Kidney tubule cell (primary cell): Measurements from ENCODE around the gene DENND1A.
"Not testable (repeated sequence)": the region's sequence is repeated elsewhere in the genome, so short reads cannot be mapped to it uniquely, and the experiment has no call there.

Source experiments
- DNase-seq: peaks from one replicate; pipeline ENCODE4 v3.0.0-alpha.2; 2018; ENCODE audit warnings: low spot score

Gene DENND1A

DNA sequence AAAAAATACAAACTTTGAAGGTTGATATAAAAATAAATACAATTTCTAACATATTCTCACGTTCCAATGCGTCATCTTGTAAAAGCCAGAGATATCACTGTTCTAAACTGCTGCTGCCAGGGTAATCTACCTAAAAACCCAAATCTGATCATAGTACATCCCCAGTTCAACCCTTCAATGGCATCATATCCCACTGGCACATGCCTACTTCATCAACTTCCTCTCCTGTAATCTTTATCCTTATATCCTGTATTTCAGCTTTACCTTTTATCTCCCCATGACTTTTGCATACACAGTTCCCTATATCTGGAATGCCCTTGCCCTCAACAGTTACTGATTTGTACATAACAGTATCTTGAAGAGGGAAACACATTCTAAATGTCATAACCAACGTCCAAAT is 7.5 kb downstream of the DENND1A start:
- no peak for DNase-seq

DNA sequence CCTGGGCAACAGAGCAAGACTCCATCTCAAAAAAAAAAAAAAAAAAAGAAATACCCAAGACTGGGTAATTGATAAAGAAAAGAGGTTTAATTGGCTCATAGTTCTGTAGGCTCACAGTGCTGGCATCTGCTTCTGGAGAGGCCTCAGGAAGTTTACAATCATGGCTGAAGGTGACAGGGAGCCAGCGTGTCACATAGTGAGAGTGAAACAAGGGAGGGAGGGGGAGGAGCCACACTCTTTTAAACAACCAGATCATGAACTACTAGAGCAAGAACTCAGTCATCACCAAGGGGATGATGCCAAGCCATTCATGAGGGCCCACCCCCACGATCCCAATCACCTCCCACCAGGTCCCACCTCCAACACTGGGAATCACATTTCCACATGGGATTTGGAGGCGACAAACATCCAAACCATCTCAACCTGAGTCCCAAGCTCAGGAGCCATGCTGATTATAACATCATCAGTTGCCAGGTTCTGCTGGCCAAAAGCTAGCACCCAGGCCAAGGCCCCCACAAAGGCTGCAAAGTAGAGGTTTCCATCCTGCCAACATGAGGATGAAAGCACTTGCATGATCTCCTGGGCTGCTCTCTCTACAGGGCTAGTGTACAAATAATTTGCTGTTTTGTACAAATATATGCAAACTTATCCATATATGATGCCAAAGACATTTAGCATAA is 15.3 kb downstream of the DENND1A start:
- no peak for DNase-seq

DNA sequence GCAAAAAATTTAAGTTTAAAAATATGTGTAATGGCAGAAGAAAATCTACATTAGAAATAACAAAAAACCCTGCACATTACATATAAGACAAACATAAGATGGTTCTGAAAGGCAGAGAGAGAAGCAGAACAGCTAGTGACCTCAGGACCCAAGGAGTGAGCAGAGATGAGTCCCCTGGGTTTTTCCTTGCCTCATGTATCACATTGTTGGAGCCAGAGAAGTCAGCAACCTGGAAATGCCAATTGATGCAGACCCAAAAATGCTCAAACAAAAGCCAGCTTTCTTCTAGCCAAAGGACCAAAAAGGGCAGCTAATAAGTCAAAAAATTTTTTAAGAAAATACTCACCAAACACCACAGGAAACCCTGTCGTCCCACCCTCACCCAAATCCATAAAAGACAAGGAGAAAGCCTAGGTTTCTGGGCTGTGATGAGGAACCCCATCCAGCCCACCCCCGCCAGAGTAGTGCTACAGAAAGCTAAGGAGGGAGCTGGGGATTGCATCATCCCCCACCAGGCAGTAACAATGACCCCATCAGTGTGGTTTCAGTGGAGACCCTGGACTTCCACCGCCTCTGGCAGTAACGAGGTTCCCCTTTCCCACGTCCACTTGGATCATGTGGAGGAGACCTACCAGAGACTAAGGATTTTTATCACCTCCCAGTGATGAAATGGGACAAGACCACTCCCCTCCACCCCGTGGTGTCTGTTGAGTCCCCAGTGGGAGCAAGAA is 17.6 kb downstream of the DENND1A start:
- DNase-seq, result no peak

DNA sequence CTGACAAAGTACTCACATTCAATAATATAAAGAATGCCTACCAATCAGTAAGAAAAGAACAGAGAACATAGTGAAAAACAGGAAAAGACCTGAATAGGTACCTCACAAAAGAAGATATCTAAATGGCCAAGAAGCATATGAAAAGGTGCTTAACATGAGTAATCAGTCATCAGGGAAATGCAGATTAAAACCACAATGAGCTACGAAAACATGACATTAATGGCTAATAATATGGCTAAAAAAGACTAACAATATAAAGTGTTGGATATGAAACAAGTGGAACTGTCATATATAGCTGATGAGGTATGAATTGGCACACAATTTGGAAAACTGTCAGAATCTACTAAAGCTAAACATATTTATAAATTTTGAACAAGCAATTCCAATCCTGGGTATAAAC is 18.9 kb downstream of the DENND1A start:
- DNase-seq, result no peak

DNA sequence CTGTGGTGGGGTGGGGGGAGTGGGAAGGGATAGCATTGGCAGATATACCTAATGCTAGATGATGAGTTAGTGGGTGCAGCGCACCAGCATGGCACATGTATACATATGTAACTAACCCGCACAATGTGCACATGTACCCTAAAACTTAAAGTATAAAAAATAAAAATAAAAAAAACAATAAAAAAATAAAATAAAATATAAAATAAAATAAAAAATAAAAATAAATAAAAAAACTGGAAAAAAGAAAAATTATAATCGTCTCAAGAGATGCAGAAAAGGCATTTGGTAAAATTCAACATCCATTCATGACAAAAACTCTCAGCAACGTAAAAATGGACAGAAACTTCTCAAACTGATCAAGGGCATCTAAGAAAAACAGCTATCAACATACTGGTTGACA is 20.7 kb downstream of the DENND1A start:
- DNase-seq, result not testable (repeated sequence)

DNA sequence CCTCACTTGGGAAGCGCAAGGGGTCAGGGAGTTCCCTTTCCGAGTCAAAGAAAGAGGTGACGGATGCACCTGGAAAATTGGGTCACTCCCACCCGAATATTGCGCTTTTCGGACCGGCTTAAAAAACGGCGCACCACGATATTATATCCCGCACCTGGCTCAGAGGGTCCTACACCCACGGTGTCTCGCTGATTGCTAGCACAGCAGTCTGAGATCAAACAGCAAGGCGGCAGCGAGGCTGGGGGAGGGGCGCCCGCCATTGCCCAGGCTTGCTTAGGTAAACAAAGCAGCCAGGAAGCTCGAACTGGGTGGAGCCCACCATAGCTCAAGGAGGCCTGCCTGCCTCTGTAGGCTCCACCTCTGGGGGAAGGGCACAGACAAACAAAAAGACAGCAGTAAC is 26.4 kb downstream of the DENND1A start:
- DNase-seq, result not testable (repeated sequence)

DNA sequence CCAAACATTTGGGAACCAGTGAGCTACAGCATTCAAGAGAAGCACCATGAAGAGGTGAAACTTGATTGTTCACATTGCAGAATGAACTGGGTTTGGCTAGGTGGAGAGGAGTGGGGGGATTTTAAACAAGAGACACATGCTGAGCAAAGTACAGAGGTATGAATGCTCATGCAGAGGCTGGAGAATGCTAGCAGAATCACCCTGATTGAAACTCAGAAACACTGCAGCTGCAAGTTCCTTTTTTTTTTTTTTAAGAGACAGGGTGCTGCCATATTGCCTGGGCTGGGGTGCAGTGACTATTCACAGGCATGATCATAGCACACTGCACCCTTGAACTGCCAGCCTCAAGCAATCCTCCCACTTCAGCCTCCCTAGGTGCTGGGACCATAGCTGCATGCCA is 35.1 kb downstream of the DENND1A start:
- DNase-seq, result no peak

DNA sequence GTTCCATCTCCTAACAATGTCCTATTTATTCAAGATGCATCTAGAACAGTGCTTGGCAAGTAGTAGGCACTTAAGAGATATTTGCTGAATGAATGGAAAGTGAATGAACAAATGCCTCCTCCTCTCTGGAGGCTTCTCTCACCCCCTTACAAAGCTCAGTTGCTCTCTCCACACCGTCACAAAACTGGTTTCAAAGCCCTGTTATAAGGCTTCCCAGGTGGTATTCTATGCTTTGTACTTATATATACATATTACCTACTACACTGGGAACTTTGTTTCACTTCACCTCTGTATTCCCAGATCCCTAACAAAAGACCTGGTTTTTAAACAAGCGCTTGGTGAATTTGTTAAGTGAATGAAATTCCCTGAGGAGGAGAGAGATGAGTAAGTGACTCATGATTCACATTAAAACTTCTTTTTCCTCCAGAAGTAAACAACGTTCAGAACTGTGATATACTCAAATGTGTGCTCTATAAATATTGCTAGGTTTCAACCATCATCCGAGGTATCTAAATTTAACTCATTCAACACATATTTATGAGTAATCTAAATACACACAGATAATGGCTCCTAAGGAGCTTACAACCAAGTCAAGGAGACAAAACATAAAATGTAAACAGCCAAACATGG is 36.0 kb downstream of the DENND1A start:
- no peak for DNase-seq

DNA sequence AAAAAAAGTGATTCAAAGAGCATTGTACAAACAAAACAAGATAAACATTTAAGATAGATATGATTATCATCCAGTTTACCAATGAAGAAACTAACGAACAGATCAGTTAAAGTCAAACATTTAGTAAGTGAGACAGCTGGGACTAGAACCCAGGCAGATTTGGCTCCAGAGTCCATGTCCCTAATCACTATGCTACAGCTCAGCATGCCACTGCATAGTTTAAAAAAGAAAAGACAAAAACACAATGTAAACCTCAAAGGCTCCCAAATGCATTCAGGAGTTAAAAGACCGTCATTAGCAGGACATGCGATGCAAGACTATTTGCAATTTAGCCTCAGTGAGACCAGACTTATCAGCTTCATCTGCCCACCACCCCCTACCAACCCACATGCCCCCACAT is 36.8 kb downstream of the DENND1A start:
- DNase-seq, result no peak

DNA sequence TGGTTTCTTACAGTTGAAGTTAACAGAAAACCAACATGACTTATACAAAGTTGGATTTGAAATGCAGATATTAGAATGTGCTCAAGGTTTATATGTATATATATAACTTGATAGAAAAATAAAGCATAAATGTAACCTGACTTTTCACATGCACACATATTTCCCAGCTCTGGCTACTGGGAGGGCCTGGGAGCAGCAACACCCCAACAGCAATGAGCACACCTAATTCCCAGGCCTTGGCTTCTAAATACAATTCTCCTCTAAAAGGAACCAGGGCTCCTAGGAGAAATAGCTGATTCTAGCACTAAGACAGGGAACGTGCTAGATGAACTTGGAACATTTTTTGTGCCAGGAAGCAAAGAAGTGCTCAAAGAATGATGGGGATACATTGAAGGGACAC is 42.1 kb downstream of the DENND1A start:
- DNase-seq, result no peak

DNA sequence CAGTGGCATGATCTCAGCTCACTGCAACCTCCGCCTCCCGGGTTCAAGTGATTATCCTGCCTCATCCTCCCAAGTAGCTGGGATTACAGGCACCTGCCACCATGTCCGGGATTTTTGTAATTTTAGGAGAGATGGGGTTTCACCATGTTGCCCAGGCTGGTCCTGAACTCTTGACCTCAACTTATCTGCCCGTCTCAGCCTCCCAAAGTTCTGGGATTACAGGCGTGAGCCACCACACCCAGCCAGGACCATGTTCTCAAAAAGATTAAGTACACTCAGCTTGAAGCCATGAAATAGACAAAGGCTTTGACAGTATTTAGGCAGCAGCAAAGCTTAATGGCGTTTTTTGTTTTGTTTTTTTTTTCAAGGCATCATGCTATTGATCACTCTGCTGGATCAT is 44.1 kb downstream of the DENND1A start:
- DNase-seq, result not testable (repeated sequence)

DNA sequence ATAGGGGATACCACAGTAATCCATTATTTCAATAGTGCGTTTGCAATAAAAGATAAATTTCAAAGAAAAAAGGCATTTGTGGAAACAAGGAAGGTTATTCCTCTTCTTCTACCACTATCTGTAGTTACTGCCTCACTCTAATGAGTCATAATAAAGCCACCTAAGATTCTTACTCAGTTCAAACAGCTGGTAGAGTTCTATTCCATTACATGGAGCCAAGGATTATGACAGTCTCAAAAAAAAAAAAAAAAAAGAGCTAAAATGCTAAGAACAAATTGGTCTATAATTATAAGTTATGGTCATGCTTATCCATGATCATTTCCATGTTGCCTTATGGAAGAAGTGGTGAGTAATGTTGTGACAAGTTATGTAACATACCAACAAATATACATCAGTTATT is 46.3 kb downstream of the DENND1A start:
- peak; percentile 14 for DNase-seq

DNA sequence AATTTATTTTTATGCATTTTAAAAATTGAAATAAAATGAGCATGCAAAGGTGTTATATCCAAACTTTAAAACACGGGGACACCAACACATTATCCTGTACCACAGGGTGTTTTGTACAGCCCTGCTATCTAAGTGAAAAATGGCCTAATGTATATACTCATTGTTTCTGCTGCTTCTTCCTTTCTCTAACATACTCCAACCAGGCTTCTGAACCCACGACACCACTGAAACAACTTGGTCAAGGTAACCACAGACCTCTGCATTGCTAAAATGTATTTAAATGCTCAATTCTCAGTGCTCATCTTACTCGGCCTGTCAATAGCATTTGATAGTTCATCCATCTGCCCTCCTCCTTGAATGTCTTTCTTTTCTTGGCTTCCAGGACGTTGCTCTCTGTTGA is 48.3 kb downstream of the DENND1A start:
- no peak for DNase-seq

DNA sequence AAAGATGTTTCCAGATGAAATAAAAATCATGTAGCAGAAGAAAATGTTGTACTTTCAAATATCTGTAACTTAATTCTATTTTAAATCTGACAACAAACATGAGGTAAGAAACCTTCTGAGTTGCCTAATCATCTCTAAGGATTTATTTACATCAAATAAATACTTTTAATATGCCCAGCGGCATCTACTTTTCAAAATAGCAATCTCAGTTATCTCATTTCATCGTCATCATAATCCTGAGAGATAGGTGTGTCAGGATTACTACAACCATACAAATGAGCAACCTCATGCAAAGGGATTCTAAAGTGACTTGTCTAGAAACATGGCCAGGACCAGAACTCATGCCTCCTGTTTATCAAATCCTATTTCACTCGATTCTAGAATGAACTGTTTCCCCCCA is 49.5 kb downstream of the DENND1A start:
- DNase-seq, result no peak

DNA sequence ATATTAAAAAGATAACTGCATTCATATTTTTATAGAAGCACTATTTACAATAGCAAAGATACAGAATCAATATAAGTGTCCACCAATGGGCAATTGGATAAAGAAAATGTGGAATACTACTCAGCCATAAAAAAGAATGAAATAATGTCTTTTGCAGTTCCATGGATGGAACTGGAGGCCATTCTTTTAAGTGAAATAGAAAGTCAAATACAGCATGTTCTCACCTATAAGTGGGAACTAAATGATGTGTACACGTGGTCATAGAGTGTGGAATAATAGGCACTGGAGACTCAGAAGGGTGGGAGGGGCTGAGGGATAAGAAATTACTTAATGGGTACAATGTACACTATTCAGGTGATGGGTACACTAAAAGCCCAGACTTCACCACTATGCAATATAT is 53.2 kb downstream of the DENND1A start:
- no peak for DNase-seq

DNA sequence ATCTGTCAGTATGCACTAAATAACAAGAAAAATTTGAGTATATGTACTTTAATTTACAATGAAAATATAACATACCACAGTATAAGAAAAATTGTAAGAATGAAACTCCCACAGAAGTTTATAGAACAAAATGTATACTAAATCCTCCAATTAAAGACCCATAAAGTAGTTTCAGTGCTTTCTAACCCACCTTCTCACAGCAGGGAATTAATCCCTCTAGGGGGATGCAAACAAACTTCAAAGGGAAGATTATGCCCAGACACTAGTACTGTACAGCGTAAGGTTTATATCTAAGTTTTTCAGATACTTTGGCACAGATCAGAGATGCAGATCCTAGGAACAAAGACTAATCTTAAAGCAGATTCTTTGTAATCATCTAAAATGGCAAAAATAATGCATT is 57.2 kb downstream of the DENND1A start:
- DNase-seq, result no peak

DNA sequence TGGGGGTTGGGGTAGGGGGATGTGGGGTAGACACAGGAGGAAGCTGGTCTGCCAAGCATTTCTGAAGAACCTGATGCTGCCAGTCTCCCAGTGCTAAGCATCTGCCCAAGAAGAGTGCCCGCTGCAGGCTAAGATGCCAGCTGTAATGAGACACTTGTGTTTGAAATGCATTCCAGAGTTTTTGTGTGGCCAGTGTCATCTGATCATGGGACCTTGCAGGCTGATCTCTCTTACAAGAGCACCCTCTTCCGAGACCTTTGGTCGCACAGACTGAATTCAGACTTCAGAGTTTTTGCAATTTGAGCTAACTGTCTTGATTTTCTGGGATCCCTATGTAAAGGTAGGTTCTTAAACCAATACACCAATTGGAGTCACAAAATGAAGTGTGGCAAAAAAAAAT is 58.1 kb downstream of the DENND1A start:
- DNase-seq, result peak; percentile 6

DNA sequence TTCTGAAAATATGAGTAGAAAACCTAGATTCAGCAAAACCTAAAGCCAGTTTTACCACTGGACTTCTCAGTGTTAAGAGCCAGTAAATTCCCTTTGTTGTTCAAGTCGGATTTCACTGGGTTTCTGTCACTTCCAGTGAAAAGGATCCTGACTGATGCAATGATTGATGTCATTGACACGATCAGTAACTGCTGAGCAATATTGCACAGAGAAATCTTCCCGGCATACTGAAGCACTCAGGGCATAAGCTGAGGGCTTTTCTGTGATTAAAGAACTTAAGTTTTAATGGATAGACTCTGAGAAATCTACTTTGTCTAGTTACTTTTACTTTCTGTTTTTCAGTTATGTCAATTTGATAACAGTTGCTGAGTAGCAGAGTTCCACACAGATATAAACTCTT is 61.9 kb downstream of the DENND1A start:
- no peak for DNase-seq

DNA sequence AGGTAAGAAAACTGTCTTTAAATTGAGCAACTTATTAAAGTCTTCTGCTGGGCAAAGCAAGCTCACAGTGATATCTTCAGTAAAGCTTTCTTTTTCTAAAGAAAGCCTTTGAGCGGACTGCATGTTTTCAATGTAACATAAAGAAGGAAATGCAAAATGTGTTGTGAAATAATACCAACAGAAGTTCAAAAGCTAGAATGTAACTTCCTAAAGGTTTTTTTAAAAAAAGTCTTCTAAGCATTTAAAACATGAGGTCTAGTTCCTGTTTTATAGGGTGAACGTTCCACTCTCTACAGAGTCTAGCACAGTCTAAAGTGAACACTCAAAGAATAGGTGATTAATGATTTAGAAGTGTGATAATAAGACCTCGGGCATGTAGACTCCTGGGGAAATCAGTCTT is 62.9 kb downstream of the DENND1A start:
- DNase-seq, result no peak

DNA sequence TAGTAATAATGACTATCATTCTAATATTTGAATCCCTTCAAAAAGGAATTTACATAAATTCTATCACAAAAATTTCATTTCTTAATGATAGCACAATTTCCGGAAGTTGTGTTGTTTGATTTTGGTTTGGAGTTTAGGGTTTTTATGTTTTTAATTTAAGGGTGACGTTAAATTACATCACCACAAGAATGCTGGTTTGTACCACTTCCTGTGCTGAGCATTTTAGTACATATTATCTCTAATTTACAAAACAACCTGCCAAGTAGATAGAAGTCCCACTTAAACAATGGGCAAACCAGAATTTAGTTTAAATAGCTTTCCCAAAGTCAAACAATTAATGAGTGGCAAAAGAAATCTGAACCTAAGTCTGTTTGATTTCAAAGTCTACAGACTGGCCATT is 63.4 kb downstream of the DENND1A start:
- DNase-seq, result no peak

DNA sequence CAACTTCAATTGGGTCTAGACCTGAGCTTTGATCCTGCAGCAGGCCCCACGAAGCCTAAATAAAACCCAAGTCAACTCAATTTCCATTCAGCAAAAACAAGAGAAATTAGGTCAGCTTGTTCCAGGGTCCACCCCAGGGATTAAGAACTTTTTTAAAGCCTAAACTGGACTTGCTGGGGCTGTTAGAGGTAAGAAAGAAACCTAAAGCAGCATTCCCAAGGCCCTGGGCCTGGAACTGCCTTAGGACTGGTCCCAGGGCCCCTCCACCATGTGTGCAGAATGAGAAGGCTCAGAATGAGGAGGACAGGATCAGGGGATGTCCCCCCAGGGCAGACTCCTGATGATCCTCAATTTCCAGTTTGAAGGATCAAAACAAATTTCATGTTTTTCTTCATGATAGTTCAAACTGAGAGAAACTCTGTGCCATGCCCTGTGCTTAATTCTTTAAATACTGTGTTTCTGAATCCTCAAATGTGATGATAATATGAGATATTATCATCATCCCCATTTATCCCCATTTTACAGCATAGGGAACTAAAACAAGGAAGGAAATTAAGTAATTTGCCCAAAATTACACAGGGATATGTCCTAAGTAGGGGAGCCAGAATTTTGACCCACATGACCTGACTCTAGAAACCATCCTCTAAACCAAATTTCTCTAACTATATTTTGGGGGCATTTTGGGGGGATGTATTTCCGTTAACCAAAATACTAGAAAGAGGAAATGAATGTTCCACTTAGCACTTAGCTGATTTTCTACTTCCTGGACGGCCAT is 64.5 kb downstream of the DENND1A start:
- DNase-seq, result no peak

DNA sequence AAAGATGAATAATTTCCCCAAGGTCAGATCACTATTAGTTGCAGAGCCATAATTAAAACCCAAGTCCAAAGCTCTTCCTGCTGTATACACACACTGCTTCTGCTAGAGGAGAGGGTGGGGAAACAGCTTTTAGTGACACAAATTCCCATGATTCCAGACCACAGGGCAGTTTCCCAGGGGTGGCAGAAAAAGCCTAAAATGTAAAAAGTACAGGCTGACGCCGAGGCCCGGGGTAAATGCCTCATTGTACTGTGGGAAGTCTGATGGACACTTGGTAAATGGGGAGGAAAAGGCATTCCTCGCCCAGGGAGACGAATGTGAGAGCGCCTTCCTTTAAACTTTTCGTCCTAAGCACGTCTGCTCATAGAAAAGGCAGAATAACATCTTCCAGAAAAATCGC is 65.7 kb downstream of the DENND1A start:
- DNase-seq, result no peak
